HepG2 (cell line): ENCODE results near the gene QRICH2. TPM values are rescaled to one million over a fixed set of nuclear protein-coding genes. Genes with fewer than 3 reads are reported as not detected.

Experiments used
- AGO1 ChIP-seq: fragments of 200-400 bp; formaldehyde crosslinking; IDR thresholded peaks from 2 replicates; pipeline ENCODE4 v1.6.1; 2017; ENCODE audit warnings: mild to moderate bottlenecking, low read depth, low read length, moderate library complexity; ENCODE audit not compliant: poor library complexity, severe bottlenecking
- BHLHE40 ChIP-seq: IDR thresholded peaks from 2 replicates; pipeline ENCODE4 v1.6.1; 2011; ENCODE audit warnings: low read length, improper control_type of control experiment
- EED ChIP-seq: sonication (generic); formaldehyde crosslinking; IDR thresholded peaks from 2 replicates; pipeline ENCODE4 v1.5.0; 2020; ENCODE audit warnings: mild to moderate bottlenecking, missing genetic modification reagents
- ELF1 ChIP-seq: sonication (generic); formaldehyde crosslinking; IDR thresholded peaks from 2 replicates; pipeline ENCODE4 v1.4.0; 2020; ENCODE audit warnings: missing genetic modification reagents
- KLF15 ChIP-seq: sonication (generic); formaldehyde crosslinking; IDR thresholded peaks from 2 replicates; pipeline ENCODE4 v1.8.1; 2023; ENCODE audit warnings: borderline replicate concordance, mild to moderate bottlenecking, inconsistent platforms, missing genetic modification reagents, mixed read lengths
- PAF1 ChIP-seq: IDR thresholded peaks from 2 replicates; pipeline ENCODE4 v1.6.1; 2016; ENCODE audit warnings: missing genetic modification reagents, missing compliant biosample characterization
- RFXANK ChIP-seq: IDR thresholded peaks from 2 replicates; pipeline ENCODE4 v1.6.1; 2016
- TMF1 ChIP-seq: sonication (generic); formaldehyde crosslinking; IDR thresholded peaks from 2 replicates; pipeline ENCODE4 v1.8.1; 2022; ENCODE audit warnings: low read depth, missing genetic modification reagents
- ZBTB42 ChIP-seq: sonication (generic); formaldehyde crosslinking; IDR thresholded peaks from 2 replicates; pipeline ENCODE4 v1.5.0; 2020; ENCODE audit warnings: mild to moderate bottlenecking, missing genetic modification reagents
- ZKSCAN1 ChIP-seq: fragments of 150-350 bp; IDR thresholded peaks from 2 replicates; pipeline ENCODE4 v1.6.1; 2014; ENCODE audit warnings: low read length
- ZNF253 ChIP-seq: sonication (generic); formaldehyde crosslinking; IDR thresholded peaks from 2 replicates; pipeline ENCODE4 v1.8.0; 2022; ENCODE audit warnings: mild to moderate bottlenecking, missing genetic modification reagents, borderline replicate concordance
- ZNF30 ChIP-seq: sonication (generic); formaldehyde crosslinking; IDR thresholded peaks from 2 replicates; pipeline ENCODE4 v1.5.0; 2020; ENCODE audit warnings: mild to moderate bottlenecking, missing genetic modification reagents
- ZNF350 ChIP-seq: sonication (generic); formaldehyde crosslinking; IDR thresholded peaks from 2 replicates; pipeline ENCODE4 v1.4.0; 2020; ENCODE audit warnings: mild to moderate bottlenecking, low read depth, missing genetic modification reagents, borderline replicate concordance
- ZNF354B ChIP-seq: sonication (generic); formaldehyde crosslinking; IDR thresholded peaks from 2 replicates; pipeline ENCODE4 v1.8.0; 2022; ENCODE audit warnings: mild to moderate bottlenecking, missing genetic modification reagents
- ZNF530 ChIP-seq: sonication (generic); formaldehyde crosslinking; IDR thresholded peaks from 2 replicates; pipeline ENCODE4 v1.5.0; 2020; ENCODE audit warnings: low read depth, mild to moderate bottlenecking, missing genetic modification reagents
- ZNF547 ChIP-seq: sonication (generic); formaldehyde crosslinking; IDR thresholded peaks from 2 replicates; pipeline ENCODE4 v1.5.1; 2020; ENCODE audit warnings: mild to moderate bottlenecking, missing genetic modification reagents
- ZNF703 ChIP-seq: sonication (generic); formaldehyde crosslinking; IDR thresholded peaks from 2 replicates; pipeline ENCODE4 v1.5.1; 2020; ENCODE audit warnings: missing genetic modification reagents, mild to moderate bottlenecking, moderate library complexity, borderline replicate concordance
- ZSCAN29 ChIP-seq: sonication (generic); formaldehyde crosslinking; conservative IDR thresholded peaks from 2 replicates; pipeline ENCODE4 v1.4.0; 2020; ENCODE audit warnings: mild to moderate bottlenecking, missing genetic modification reagents
- polyA plus RNA-seq, 8 experiments: library from polyadenylated mRNA; depleted of rRNA in 3 of 8; stranded (reverse) in 7 of 8; unstranded in 1 of 8; fragments of >200 nt; fragmentation: Illumina TruSeq in 4 of 8; extraction: Trizol in 4 of 8; gene quantifications; 2 replicates each; pipeline versions ENCODE4 v1.2.1 to v1.2.3, GENCODE V29; 2011 to 2016; ENCODE audit warnings: low read depth in 4 of 8, missing spikeins in 1 of 8, mixed read lengths in 1 of 8; ENCODE audit not compliant: insufficient read depth in 1 of 8
- total RNA-seq, 5 experiments: library from RNA; depleted of rRNA; stranded (reverse); fragments of >200 nt; fragmentation: Illumina TruSeq; extraction: Trizol; gene quantifications; 2 replicates each; pipeline ENCODE4 v1.2.3, GENCODE V29; 2016; ENCODE audit warnings: low read depth in 1 of 5
- TF ChIP-seq, protein P1 (sequence below): IDR thresholded peaks from 2 replicates; pipeline ENCODE4 v1.6.1; 2016; ENCODE audit warnings: mild to moderate bottlenecking
- TF ChIP-seq, protein P2 (sequence below): sonication (generic); formaldehyde crosslinking; IDR thresholded peaks from 2 replicates; pipeline ENCODE4 v1.8.1; 2022; ENCODE audit warnings: mild to moderate bottlenecking, missing genetic modification reagents
- TF ChIP-seq, protein P3 (sequence below): sonication (generic); formaldehyde crosslinking; IDR thresholded peaks from 2 replicates; pipeline ENCODE4 v1.4.0; 2020; ENCODE audit warnings: missing genetic modification reagents, mild to moderate bottlenecking, borderline replicate concordance
- TF ChIP-seq, protein P4 (sequence below): sonication (generic); formaldehyde crosslinking; conservative IDR thresholded peaks from 2 replicates; pipeline ENCODE4 v1.4.0; 2020; ENCODE audit warnings: missing genetic modification reagents
- TF ChIP-seq, protein P5 (sequence below): IDR thresholded peaks from 2 replicates; pipeline ENCODE4 v1.6.1; 2016; ENCODE audit warnings: control low read depth

QRICH2 gene
- total and polyA plus RNA-seq, 2 of the 13 experiments (the other 11 are each of a cell fraction or from before 2014, with no cell fraction given) = 3.7 to 5.7 TPM

DNA sequence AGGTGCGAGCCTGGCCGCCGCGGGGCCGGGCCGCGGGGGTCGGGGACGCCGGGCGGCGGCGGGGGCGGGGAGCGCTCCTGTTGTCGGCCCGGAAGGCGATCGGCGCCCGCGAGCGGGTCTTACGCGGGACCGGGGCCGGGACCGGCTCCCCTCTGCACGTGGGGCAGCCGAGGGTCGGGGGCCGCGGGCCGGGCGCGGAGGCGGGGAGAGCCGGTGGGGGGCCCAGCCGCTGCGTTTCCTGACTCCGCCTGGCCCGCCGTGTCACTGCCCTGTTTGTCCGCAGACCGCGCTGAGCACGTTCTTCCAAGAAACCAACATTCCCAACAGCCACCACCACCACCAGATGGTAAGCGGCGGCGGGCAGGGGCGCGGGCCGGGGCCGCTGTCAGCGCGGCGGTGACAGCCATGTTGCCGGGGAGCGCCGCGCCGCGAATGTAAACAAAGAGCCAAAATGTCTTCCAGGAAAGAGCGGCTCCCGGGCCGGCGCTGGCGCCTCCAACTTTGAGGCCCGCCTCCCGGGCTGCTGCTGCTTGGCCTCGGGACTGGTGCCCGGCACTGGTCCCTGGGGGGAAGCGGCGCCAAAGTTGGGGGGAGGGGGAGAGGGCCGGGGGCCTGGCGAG, 42.3 kb downstream of the QRICH2 start (continued):
- TF ChIP-seq, protein P1, sequence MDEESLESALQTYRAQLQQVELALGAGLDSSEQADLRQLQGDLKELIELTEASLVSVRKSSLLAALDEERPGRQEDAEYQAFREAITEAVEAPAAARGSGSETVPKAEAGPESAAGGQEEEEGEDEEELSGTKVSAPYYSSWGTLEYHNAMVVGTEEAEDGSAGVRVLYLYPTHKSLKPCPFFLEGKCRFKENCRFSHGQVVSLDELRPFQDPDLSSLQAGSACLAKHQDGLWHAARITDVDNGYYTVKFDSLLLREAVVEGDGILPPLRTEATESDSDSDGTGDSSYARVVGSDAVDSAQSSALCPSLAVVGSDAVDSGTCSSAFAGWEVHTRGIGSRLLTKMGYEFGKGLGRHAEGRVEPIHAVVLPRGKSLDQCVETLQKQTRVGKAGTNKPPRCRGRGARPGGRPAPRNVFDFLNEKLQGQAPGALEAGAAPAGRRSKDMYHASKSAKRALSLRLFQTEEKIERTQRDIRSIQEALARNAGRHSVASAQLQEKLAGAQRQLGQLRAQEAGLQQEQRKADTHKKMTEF = no peak; the same call in 1 of the 2 replicates
- peak; percentile 25 for TF ChIP-seq ZNF547 (CRISPR knock-in tag)
- TF ChIP-seq BHLHE40 = no peak
- no peak for TF ChIP-seq ELF1 (CRISPR knock-in tag)
- no peak for TF ChIP-seq ZKSCAN1
- TF ChIP-seq, protein P2, sequence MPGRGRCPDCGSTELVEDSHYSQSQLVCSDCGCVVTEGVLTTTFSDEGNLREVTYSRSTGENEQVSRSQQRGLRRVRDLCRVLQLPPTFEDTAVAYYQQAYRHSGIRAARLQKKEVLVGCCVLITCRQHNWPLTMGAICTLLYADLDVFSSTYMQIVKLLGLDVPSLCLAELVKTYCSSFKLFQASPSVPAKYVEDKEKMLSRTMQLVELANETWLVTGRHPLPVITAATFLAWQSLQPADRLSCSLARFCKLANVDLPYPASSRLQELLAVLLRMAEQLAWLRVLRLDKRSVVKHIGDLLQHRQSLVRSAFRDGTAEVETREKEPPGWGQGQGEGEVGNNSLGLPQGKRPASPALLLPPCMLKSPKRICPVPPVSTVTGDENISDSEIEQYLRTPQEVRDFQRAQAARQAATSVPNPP (CRISPR knock-in tag) = no peak
- no peak for TF ChIP-seq ZNF354B (CRISPR knock-in tag)
- no peak for TF ChIP-seq PAF1
- TF ChIP-seq ZNF350 (CRISPR knock-in tag) = no peak
- TF ChIP-seq, protein P3, sequence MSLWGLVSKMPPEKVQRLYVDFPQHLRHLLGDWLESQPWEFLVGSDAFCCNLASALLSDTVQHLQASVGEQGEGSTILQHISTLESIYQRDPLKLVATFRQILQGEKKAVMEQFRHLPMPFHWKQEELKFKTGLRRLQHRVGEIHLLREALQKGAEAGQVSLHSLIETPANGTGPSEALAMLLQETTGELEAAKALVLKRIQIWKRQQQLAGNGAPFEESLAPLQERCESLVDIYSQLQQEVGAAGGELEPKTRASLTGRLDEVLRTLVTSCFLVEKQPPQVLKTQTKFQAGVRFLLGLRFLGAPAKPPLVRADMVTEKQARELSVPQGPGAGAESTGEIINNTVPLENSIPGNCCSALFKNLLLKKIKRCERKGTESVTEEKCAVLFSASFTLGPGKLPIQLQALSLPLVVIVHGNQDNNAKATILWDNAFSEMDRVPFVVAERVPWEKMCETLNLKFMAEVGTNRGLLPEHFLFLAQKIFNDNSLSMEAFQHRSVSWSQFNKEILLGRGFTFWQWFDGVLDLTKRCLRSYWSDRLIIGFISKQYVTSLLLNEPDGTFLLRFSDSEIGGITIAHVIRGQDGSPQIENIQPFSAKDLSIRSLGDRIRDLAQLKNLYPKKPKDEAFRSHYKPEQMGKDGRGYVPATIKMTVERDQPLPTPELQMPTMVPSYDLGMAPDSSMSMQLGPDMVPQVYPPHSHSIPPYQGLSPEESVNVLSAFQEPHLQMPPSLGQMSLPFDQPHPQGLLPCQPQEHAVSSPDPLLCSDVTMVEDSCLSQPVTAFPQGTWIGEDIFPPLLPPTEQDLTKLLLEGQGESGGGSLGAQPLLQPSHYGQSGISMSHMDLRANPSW (CRISPR knock-in tag) = no peak
- no peak for TF ChIP-seq EED
- no peak for TF ChIP-seq ZNF703 (CRISPR knock-in tag)
- no peak for TF ChIP-seq RFXANK (CRISPR knock-in tag)
- no peak for TF ChIP-seq KLF15 (CRISPR knock-in tag)
- no peak for TF ChIP-seq ZNF530 (CRISPR knock-in tag)
- no peak for TF ChIP-seq ZNF30
- TF ChIP-seq, protein P4, sequence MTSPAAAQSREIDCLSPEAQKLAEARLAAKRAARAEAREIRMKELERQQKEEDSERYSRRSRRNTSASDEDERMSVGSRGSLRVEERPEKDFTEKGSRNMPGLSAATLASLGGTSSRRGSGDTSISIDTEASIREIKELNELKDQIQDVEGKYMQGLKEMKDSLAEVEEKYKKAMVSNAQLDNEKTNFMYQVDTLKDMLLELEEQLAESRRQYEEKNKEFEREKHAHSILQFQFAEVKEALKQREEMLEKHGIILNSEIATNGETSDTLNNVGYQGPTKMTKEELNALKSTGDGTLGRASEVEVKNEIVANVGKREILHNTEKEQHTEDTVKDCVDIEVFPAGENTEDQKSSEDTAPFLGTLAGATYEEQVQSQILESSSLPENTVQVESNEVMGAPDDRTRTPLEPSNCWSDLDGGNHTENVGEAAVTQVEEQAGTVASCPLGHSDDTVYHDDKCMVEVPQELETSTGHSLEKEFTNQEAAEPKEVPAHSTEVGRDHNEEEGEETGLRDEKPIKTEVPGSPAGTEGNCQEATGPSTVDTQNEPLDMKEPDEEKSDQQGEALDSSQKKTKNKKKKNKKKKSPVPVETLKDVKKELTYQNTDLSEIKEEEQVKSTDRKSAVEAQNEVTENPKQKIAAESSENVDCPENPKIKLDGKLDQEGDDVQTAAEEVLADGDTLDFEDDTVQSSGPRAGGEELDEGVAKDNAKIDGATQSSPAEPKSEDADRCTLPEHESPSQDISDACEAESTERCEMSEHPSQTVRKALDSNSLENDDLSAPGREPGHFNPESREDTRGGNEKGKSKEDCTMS (CRISPR knock-in tag) = no peak
- TF ChIP-seq, protein P5, sequence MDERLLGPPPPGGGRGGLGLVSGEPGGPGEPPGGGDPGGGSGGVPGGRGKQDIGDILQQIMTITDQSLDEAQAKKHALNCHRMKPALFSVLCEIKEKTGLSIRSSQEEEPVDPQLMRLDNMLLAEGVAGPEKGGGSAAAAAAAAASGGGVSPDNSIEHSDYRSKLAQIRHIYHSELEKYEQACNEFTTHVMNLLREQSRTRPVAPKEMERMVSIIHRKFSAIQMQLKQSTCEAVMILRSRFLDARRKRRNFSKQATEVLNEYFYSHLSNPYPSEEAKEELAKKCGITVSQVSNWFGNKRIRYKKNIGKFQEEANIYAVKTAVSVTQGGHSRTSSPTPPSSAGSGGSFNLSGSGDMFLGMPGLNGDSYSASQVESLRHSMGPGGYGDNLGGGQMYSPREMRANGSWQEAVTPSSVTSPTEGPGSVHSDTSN = no peak
- TF ChIP-seq AGO1 = no peak
- TF ChIP-seq ZSCAN29 (CRISPR knock-in tag) = no peak
- TF ChIP-seq ZNF253 (CRISPR knock-in tag) = no peak
- TF ChIP-seq ZBTB42 (CRISPR knock-in tag) = no peak
- TF ChIP-seq TMF1 (CRISPR knock-in tag) = no peak
